Naive B cell (primary cell): ENCODE results near the gene DKK2. TPM values are rescaled to one million over a fixed set of nuclear protein-coding genes. Genes with fewer than 3 reads are reported as not detected.

Source experiments
- ATAC-seq, 2 donors: fragments of 150-1000 bp; cut with Tn5 transposase; 2 replicates each; pipeline ENCODE4 v1.10.0; 2021; ENCODE audit warnings: low read depth in 2 of 2, mild to moderate bottlenecking in 2 of 2, moderate library complexity in 2 of 2
- DNase-seq: peaks from one replicate; pipeline ENCODE4 v3.0.0; 2022
- H3K27ac Mint-ChIP-seq, 6 donors: one replicate each; pipeline ENCODE4 v1.8.0; 2020 to 2022; ENCODE audit warnings: mild to moderate bottlenecking in 6 of 6, mixed read lengths in 6 of 6, moderate library complexity in 5 of 6, inconsistent platforms in 2 of 6
- H3K27me3 Mint-ChIP-seq, 3 donors: one replicate each; pipeline ENCODE4 v1.8.0; 2021 to 2022; ENCODE audit warnings: mixed read lengths in 3 of 3, mild to moderate bottlenecking in 1 of 3
- H3K36me3 Mint-ChIP-seq, 2 donors: one replicate each; pipeline ENCODE4 v1.8.0; 2020 to 2022; ENCODE audit warnings: mixed read lengths in 2 of 2, inconsistent platforms in 1 of 2, mild to moderate bottlenecking in 1 of 2
- H3K4me1 Mint-ChIP-seq, 3 donors: one replicate each; pipeline ENCODE4 v1.8.0; 2020 to 2022; ENCODE audit warnings: mixed read lengths in 3 of 3, inconsistent platforms in 1 of 3, mild to moderate bottlenecking in 1 of 3, moderate library complexity in 1 of 3
- H3K4me3 Mint-ChIP-seq, 8 donors: one replicate each; pipeline ENCODE4 v1.8.0; 2020 to 2022; ENCODE audit warnings: mild to moderate bottlenecking in 8 of 8, mixed read lengths in 8 of 8, moderate library complexity in 8 of 8, inconsistent platforms in 2 of 8
- H3K9me3 Mint-ChIP-seq, 7 donors: one replicate each; pipeline ENCODE4 v1.8.0; 2020 to 2022; ENCODE audit warnings: mixed read lengths in 7 of 7, mild to moderate bottlenecking in 5 of 7, inconsistent platforms in 2 of 7, moderate library complexity in 1 of 7
- polyA plus RNA-seq, 6 donors: library from polyadenylated mRNA; unstranded; fragments of 300-500 nt; fragmentation: Illumina TruSeq; gene quantifications; one replicate each; pipeline ENCODE4 v1.2.3, GENCODE V29; 2021; ENCODE audit warnings: low read depth in 6 of 6

The DKK2 gene
- polyA plus RNA-seq, 6 donors from 2014 or later: not detected

GRCh38 chr4:107037199-107037584 is 1.1 kb upstream of the DKK2 start:
- ATAC-seq: no peak
- peaks cover 0 to 5% (median 2%) of the 10 kb centered on the region in 7 donors for H3K9me3 Mint-ChIP-seq
- no peak for DNase-seq
- no peak overlapping the region for H3K27ac Mint-ChIP-seq
- H3K27me3 Mint-ChIP-seq: peaks cover 32 to 64% (median 52%) of the 10 kb centered on the region in 3 donors
- H3K4me1 Mint-ChIP-seq: peaks cover 14 to 27% (median 27%) of the 10 kb centered on the region in 3 donors
- peaks cover 0 to 19% of the 10 kb centered on the region in 2 donors for H3K36me3 Mint-ChIP-seq
- H3K4me3 Mint-ChIP-seq: no peak overlapping the region

- Mint-ChIP-seq H3K4me1 (peaks cover 14 to 27% (median 27%) of the 10 kb centered on the region in 3 donors), H3K36me3 (peaks cover 0 to 19% of the 10 kb centered on the region in 2 donors), H3K27ac (peak overlapping the region in 1 of 6 donors; percentile 56), H3K9me3 (peaks cover 0 to 5% (median 2%) of the 10 kb centered on the region in 7 donors), H3K4me3 (peak overlapping the region in 3 of 8 donors; percentile 35 to 85 (median 50)), H3K27me3 (peaks cover 32 to 64% (median 52%) of the 10 kb centered on the region in 3 donors)
- no peak for DNase-seq
- no peak for ATAC-seq
These were observed 578 bp upstream of the DKK2 start for GRCh38 chr4:107036584-107037198.

- H3K9me3 Mint-ChIP-seq: peaks cover 0 to 5% (median 2%) of the 10 kb centered on the region in 7 donors
- H3K27ac Mint-ChIP-seq: no peak overlapping the region
- peaks cover 32 to 64% (median 52%) of the 10 kb centered on the region in 3 donors for H3K27me3 Mint-ChIP-seq
- ATAC-seq (no peak), DNase-seq (no peak)
- H3K36me3 Mint-ChIP-seq: peaks cover 0 to 19% of the 10 kb centered on the region in 2 donors
- peak overlapping the region in 2 of 8 donors; percentile 39 to 84 for H3K4me3 Mint-ChIP-seq
- H3K4me1 Mint-ChIP-seq: peaks cover 14 to 27% (median 27%) of the 10 kb centered on the region in 3 donors
These were observed 906 bp downstream of the DKK2 start for GRCh38 chr4:107034996-107035818.

GRCh38 chr4:107034091-107034995 is 1.8 kb downstream of the DKK2 start:
- ATAC-seq (no peak), DNase-seq (no peak)
- Mint-ChIP-seq H3K4me1 (peaks cover 14 to 27% (median 27%) of the 10 kb centered on the region in 3 donors), H3K27ac (peak overlapping the region in 1 of 6 donors; percentile 26), H3K4me3 (peak overlapping the region in 5 of 8 donors; percentile 9 to 61 (median 39)), H3K36me3 (peaks cover 0 to 19% of the 10 kb centered on the region in 2 donors), H3K9me3 (peaks cover 0 to 5% (median 2%) of the 10 kb centered on the region in 7 donors), H3K27me3 (peaks cover 32 to 61% (median 52%) of the 10 kb centered on the region in 3 donors)

- Mint-ChIP-seq H3K27me3 (no peaks in the 10 kb centered on the region), H3K27ac (no peak overlapping the region), H3K36me3 (no peaks in the 10 kb centered on the region), H3K4me3 (no peak overlapping the region), H3K4me1 (no peaks in the 10 kb centered on the region), H3K9me3 (no peaks in the 10 kb centered on the region)
- ATAC-seq (no peak), DNase-seq (no peak)
These were observed 8.7 kb downstream of the DKK2 start for GRCh38 chr4:107027379-107027778.

GRCh38 chr4:107018344-107018735 is 17.8 kb downstream of the DKK2 start:
- H3K4me1 Mint-ChIP-seq: no peaks in the 10 kb centered on the region
- no peak overlapping the region for H3K27ac Mint-ChIP-seq
- H3K9me3 Mint-ChIP-seq: peaks cover 0 to 3% (median 0%) of the 10 kb centered on the region in 7 donors
- no peak for ATAC-seq
- no peak for DNase-seq
- H3K4me3 Mint-ChIP-seq: no peak overlapping the region
- H3K36me3 Mint-ChIP-seq: no peaks in the 10 kb centered on the region
- no peaks in the 10 kb centered on the region for H3K27me3 Mint-ChIP-seq

GRCh38 chr4:107017443-107018343 is 18.4 kb downstream of the DKK2 start:
- DNase-seq: no peak
- no peak for ATAC-seq
- H3K4me3 Mint-ChIP-seq: no peak overlapping the region
- no peaks in the 10 kb centered on the region for H3K36me3 Mint-ChIP-seq
- no peaks in the 10 kb centered on the region for H3K27me3 Mint-ChIP-seq
- H3K9me3 Mint-ChIP-seq: peaks cover 0 to 3% (median 0%) of the 10 kb centered on the region in 7 donors
- no peaks in the 10 kb centered on the region for H3K4me1 Mint-ChIP-seq
- H3K27ac Mint-ChIP-seq: no peak overlapping the region

- H3K9me3 Mint-ChIP-seq: peaks cover 0 to 2% (median 0%) of the 10 kb centered on the region in 7 donors
- no peaks in the 10 kb centered on the region for H3K4me1 Mint-ChIP-seq
- no peak for DNase-seq
- no peak overlapping the region for H3K4me3 Mint-ChIP-seq
- no peaks in the 10 kb centered on the region for H3K36me3 Mint-ChIP-seq
- no peaks in the 10 kb centered on the region for H3K27me3 Mint-ChIP-seq
- no peak overlapping the region for H3K27ac Mint-ChIP-seq
- no peak for ATAC-seq
These were observed 24.8 kb downstream of the DKK2 start for GRCh38 chr4:107011312-107011711.

- Mint-ChIP-seq H3K36me3 (no peaks in the 10 kb centered on the region), H3K9me3 (peaks cover 0 to 2% (median 0%) of the 10 kb centered on the region in 7 donors), H3K27ac (no peak overlapping the region), H3K4me3 (no peak overlapping the region), H3K4me1 (no peaks in the 10 kb centered on the region), H3K27me3 (no peaks in the 10 kb centered on the region)
- ATAC-seq: no peak
- DNase-seq: no peak
These were observed 26.7 kb downstream of the DKK2 start for GRCh38 chr4:107009196-107009968.

- Mint-ChIP-seq H3K4me3 (no peak overlapping the region), H3K27ac (no peak overlapping the region), H3K4me1 (no peaks in the 10 kb centered on the region), H3K9me3 (peaks cover 0 to 2% (median 0%) of the 10 kb centered on the region in 7 donors), H3K27me3 (no peaks in the 10 kb centered on the region), H3K36me3 (no peaks in the 10 kb centered on the region)
- ATAC-seq (no peak), DNase-seq (no peak)
These were observed 28.0 kb downstream of the DKK2 start for GRCh38 chr4:107008115-107008514.

- peaks cover 0 to 2% (median 0%) of the 10 kb centered on the region in 7 donors for H3K9me3 Mint-ChIP-seq
- H3K4me3 Mint-ChIP-seq: no peak overlapping the region
- H3K4me1 Mint-ChIP-seq: no peaks in the 10 kb centered on the region
- H3K27me3 Mint-ChIP-seq: no peaks in the 10 kb centered on the region
- H3K36me3 Mint-ChIP-seq: no peaks in the 10 kb centered on the region
- DNase-seq (no peak), ATAC-seq (no peak)
- H3K27ac Mint-ChIP-seq: no peak overlapping the region
These were observed 29.9 kb downstream of the DKK2 start for GRCh38 chr4:107006218-107006617.

- H3K9me3 Mint-ChIP-seq: peaks cover 0 to 13% (median 2%) of the 10 kb centered on the region in 7 donors
- no peak for ATAC-seq
- H3K4me3 Mint-ChIP-seq: no peak overlapping the region
- no peaks in the 10 kb centered on the region for H3K4me1 Mint-ChIP-seq
- H3K27me3 Mint-ChIP-seq: no peaks in the 10 kb centered on the region
- no peak overlapping the region for H3K27ac Mint-ChIP-seq
- no peak for DNase-seq
- H3K36me3 Mint-ChIP-seq: no peaks in the 10 kb centered on the region
These were observed 39.6 kb downstream of the DKK2 start for GRCh38 chr4:106996490-106996889.
